ENCODE data around the gene NEUROG1.

DNA sequence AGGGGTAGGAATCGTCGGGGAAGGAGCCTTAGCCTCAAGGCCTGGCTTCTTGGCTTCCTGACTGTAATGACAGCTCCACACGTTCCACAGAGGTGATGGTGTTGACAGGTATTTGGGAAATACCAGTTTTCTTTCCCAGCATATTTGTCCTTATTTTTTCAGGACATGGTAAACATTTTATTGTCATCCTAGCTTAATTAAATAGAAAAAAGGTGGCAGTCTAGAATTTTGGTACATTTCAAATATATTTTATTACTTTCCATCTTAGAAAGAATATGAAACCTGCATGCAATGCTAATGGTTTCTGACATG is 34.6 kb upstream of the NEUROG1 start:
- no peak for TF ChIP-seq POLR2AphosphoS5 (IDR thresholded peaks at IDR 0.05)
- no peak for TF ChIP-seq POLR2A (IDR thresholded peaks at IDR 0.05; ENCODE audit: low read depth)
- no peak for TF ChIP-seq EP300 (IDR thresholded peaks at IDR 0.05)
- TF ChIP-seq, protein P1, sequence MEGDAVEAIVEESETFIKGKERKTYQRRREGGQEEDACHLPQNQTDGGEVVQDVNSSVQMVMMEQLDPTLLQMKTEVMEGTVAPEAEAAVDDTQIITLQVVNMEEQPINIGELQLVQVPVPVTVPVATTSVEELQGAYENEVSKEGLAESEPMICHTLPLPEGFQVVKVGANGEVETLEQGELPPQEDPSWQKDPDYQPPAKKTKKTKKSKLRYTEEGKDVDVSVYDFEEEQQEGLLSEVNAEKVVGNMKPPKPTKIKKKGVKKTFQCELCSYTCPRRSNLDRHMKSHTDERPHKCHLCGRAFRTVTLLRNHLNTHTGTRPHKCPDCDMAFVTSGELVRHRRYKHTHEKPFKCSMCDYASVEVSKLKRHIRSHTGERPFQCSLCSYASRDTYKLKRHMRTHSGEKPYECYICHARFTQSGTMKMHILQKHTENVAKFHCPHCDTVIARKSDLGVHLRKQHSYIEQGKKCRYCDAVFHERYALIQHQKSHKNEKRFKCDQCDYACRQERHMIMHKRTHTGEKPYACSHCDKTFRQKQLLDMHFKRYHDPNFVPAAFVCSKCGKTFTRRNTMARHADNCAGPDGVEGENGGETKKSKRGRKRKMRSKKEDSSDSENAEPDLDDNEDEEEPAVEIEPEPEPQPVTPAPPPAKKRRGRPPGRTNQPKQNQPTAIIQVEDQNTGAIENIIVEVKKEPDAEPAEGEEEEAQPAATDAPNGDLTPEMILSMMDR (IDR thresholded peaks at IDR 0.05), result no peak
